ENCODE results near the gene WNT4. TPM values are rescaled to one million over a fixed set of nuclear protein-coding genes. Genes with fewer than 3 reads are reported as not detected.

The WNT4 gene
- total RNA-seq, 1 experiment from 2014 or later = 1.5 TPM

DNA sequence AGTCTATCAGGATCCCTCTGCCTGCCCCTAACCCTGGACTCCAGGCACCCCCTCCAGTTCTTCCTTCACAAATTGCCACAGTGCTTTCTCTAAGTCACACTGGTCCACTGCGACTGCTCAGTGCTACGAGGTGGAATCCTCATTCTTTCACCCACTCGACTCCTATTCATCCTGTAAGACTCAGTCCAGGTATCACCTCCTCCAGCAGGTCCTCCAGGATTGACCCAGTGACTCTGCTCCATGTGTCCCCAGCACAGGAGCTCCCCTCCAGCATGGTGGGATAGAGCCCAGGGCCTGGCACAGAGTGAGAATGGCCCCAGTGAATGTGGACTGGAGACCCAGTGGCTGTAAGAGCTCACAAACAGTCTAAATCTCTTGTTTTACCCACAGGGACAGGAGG lies 45.5 kb upstream of the WNT4 start:
- ChIA-PET POLR2A (no interaction called here), CTCF (no interaction called here), RAD21 (ENCODE audit: low non-redundant PET in 1 of 2, low total read pairs in 2 of 2, uncharacterized antibody in 2 of 2, unreplicated experiment in 2 of 2) (no interaction called here)
- ATAC-seq = no peak; the same call in 1 of the 2 replicates
- no peaks in the 10 kb centered on the region for H3K9me3 ChIP-seq (ENCODE audit: control insufficient read depth in 1 of 2, insufficient read depth in 1 of 2, low read depth in 1 of 2, low read length in 2 of 2)
- H3K27me3 ChIP-seq (ENCODE audit: insufficient read depth, low read length) = no peaks in the 10 kb centered on the region
- H2AFZ ChIP-seq (ENCODE audit: low read depth, low read length, poor library complexity, severe bottlenecking) = no peak overlapping the region
- no peak overlapping the region for H3K9ac ChIP-seq (ENCODE audit: low read length)
- H4K20me1 ChIP-seq (ENCODE audit: insufficient read depth) = no peaks in the 10 kb centered on the region
- H3K4me2 ChIP-seq (ENCODE audit: low read length) = no peak overlapping the region
- TF ChIP-seq SRF (IDR thresholded peaks at IDR 0.05; ENCODE audit: low read depth) (no peak), YY1 (IDR thresholded peaks at IDR 0.05; ENCODE audit: extremely low read depth, insufficient replicate concordance, low read depth, low read length) (no peak), SIN3A (IDR thresholded peaks at IDR 0.05; ENCODE audit: low read depth) (no peak), POLR2A (IDR thresholded peaks at IDR 0.05; ENCODE audit: borderline replicate concordance, extremely low read depth, insufficient read depth, insufficient read length) (no peak), CEBPB (IDR thresholded peaks at IDR 0.05; ENCODE audit: low read depth) (no peak), TCF7L2 (IDR thresholded peaks at IDR 0.05; ENCODE audit: borderline replicate concordance, extremely low read depth, insufficient read depth, insufficient read length) (no peak), EGR1 (IDR thresholded peaks at IDR 0.05; ENCODE audit: low read depth) (no peak), JUND (IDR thresholded peaks at IDR 0.05) (no peak), SP1 (IDR thresholded peaks at IDR 0.05; ENCODE audit: low read depth) (no peak), EZH2 (IDR thresholded peaks at IDR 0.05) (no peak), FOSL1 (IDR thresholded peaks at IDR 0.05; ENCODE audit: low read depth) (no peak), EZH2phosphoT487 (IDR thresholded peaks at IDR 0.05; ENCODE audit: borderline replicate concordance) (no peak), ELF1 (IDR thresholded peaks at IDR 0.05; ENCODE audit: borderline replicate concordance, low read depth) (no peak), ZNF274 (IDR thresholded peaks at IDR 0.05; ENCODE audit: low read depth, low read length) (no peak), ZFX (IDR thresholded peaks at IDR 0.05) (no peak), POLR2AphosphoS5 (IDR thresholded peaks at IDR 0.05; ENCODE audit: low read depth, low read length) (no peak)
- TF ChIP-seq, protein P1, sequence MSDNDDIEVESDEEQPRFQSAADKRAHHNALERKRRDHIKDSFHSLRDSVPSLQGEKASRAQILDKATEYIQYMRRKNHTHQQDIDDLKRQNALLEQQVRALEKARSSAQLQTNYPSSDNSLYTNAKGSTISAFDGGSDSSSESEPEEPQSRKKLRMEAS (IDR thresholded peaks at IDR 0.05) = no peak
- TF ChIP-seq, protein P2, sequence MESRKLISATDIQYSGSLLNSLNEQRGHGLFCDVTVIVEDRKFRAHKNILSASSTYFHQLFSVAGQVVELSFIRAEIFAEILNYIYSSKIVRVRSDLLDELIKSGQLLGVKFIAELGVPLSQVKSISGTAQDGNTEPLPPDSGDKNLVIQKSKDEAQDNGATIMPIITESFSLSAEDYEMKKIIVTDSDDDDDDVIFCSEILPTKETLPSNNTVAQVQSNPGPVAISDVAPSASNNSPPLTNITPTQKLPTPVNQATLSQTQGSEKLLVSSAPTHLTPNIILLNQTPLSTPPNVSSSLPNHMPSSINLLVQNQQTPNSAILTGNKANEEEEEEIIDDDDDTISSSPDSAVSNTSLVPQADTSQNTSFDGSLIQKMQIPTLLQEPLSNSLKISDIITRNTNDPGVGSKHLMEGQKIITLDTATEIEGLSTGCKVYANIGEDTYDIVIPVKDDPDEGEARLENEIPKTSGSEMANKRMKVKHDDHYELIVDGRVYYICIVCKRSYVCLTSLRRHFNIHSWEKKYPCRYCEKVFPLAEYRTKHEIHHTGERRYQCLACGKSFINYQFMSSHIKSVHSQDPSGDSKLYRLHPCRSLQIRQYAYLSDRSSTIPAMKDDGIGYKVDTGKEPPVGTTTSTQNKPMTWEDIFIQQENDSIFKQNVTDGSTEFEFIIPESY (IDR thresholded peaks at IDR 0.05; ENCODE audit: extremely low read depth, insufficient replicate concordance, low read length) = no peak
- TF ChIP-seq, protein P3, sequence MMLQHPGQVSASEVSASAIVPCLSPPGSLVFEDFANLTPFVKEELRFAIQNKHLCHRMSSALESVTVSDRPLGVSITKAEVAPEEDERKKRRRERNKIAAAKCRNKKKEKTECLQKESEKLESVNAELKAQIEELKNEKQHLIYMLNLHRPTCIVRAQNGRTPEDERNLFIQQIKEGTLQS (IDR thresholded peaks at IDR 0.05) = no peak
- H3K79me2 ChIP-seq (ENCODE audit: insufficient read depth, low read length) = no peaks in the 10 kb centered on the region
- BruUV-seq (replicated peaks) = no TSS peak
- H3K27ac ChIP-seq (ENCODE audit: low read depth, low read length) = no peak overlapping the region
- H3K36me3 ChIP-seq (ENCODE audit: control insufficient read depth in 1 of 2, insufficient read depth in 2 of 2, low read length in 2 of 2) = no peaks in the 10 kb centered on the region
- no peaks in the 10 kb centered on the region for H3K4me1 ChIP-seq (ENCODE audit: control insufficient read depth in 1 of 2, insufficient read depth in 2 of 2, low read length in 2 of 2)
- no peak overlapping the region for H3K4me3 ChIP-seq (replicated peaks in 1 of 2; ENCODE audit: low read depth in 1 of 2, low read length in 2 of 2)
- intact Hi-C loops (cut with micrococcal nuclease) = no loop called here
- H3K9me2 ChIP-seq (ENCODE audit: insufficient read depth) = no peaks in the 10 kb centered on the region
- DNase-seq (ENCODE audit: low read depth, low spot score) = no peak

Measured in HCT116 (cell line).